Lower lobe of right lung (tissue), 2 donors: ENCODE measurements around the gene EVC2. TPM values are rescaled to one million over a fixed set of nuclear protein-coding genes. Genes with fewer than 3 reads are reported as not detected.

ENCODE experiments used
- ATAC-seq, 2 donors: fragments of 200-7000 bp; cut with Tn5 transposase; one replicate each; pipeline ENCODE4 v1.9.1; 2020 to 2022; ENCODE audit warnings: mild to moderate bottlenecking in 2 of 2, moderate library complexity in 2 of 2
- DNase-seq: peaks from one replicate; pipeline ENCODE4 v3.0.0-alpha.2; 2020
- H3K27ac ChIP-seq: fragments of 200-600 bp; one replicate; pipeline ENCODE4 v1.8.0; 2022
- H3K27me3 ChIP-seq: fragments of 200-600 bp; one replicate; pipeline ENCODE4 v1.8.0; 2022; ENCODE audit warnings: low read depth
- H3K36me3 ChIP-seq: fragments of 200-600 bp; one replicate; pipeline ENCODE4 v1.8.0; 2022; ENCODE audit warnings: mild to moderate bottlenecking
- H3K4me1 ChIP-seq: fragments of 200-600 bp; one replicate; pipeline ENCODE4 v1.8.0; 2022
- H3K4me3 ChIP-seq: fragments of 200-600 bp; one replicate; pipeline ENCODE4 v1.8.0; 2022; ENCODE audit warnings: mild to moderate bottlenecking
- H3K9me3 ChIP-seq: fragments of 200-600 bp; one replicate; pipeline ENCODE4 v1.8.0; 2022
- CTCF ChIP-seq: fragments of 200-600 bp; IDR thresholded peaks from one replicate; pipeline ENCODE4 v1.8.0; 2022; ENCODE audit warnings: antibody characterized with exemption, mild to moderate bottlenecking
- intact Hi-C: fragments of 100-400 bp; cut with DNase I; formaldehyde crosslinking; loops from one replicate; pipeline ENCODE4 v1.11.0; 2022
- total RNA-seq: library from RNA; stranded (reverse); fragmentation: NEBNext Ultra II Directional; extraction: Animal tissue kit (Norgen Biotek cat#: 25700); gene quantifications from one replicate; pipeline ENCODE4 v1.2.1, GENCODE V29; 2021
- donor health status: DM: no; HTN: yes; CAD: no; lungs with severe emphysema.

The EVC2 gene
- total RNA-seq, 1 donor from 2014 or later = 4.9 TPM

GRCh38 chr4:5656415-5656814 is 51.9 kb downstream of the EVC2 start:
- Histone ChIP-seq H3K27ac (no peak overlapping the region), H3K4me3 (no peak overlapping the region), H3K9me3 (peaks cover 4% of the 10 kb centered on the region), H3K27me3 (no peaks in the 10 kb centered on the region), H3K36me3 (peaks cover 35% of the 10 kb centered on the region), H3K4me1 (no peaks in the 10 kb centered on the region)
- TF ChIP-seq CTCF = no peak
- ATAC-seq (no peak), DNase-seq (no peak)
- intact Hi-C loops = no loop called here

GRCh38 chr4:5654791-5655190 is 53.6 kb downstream of the EVC2 start:
- intact Hi-C loops = no loop called here
- Histone ChIP-seq H3K4me1 (no peaks in the 10 kb centered on the region), H3K27me3 (no peaks in the 10 kb centered on the region), H3K27ac (no peak overlapping the region), H3K4me3 (no peak overlapping the region), H3K9me3 (no peaks in the 10 kb centered on the region), H3K36me3 (peaks cover 25% of the 10 kb centered on the region)
- no peak for DNase-seq
- no peak for TF ChIP-seq CTCF
- ATAC-seq = no peak

GRCh38 chr4:5651089-5651488 is 57.3 kb downstream of the EVC2 start:
- peaks cover 20% of the 10 kb centered on the region for H3K36me3 ChIP-seq

GRCh38 chr4:5650040-5650439 is 58.3 kb downstream of the EVC2 start:
- ATAC-seq = no peak
- Histone ChIP-seq H3K36me3 (peaks cover 20% of the 10 kb centered on the region), H3K4me1 (no peaks in the 10 kb centered on the region), H3K4me3 (no peak overlapping the region), H3K9me3 (no peaks in the 10 kb centered on the region), H3K27me3 (no peaks in the 10 kb centered on the region), H3K27ac (no peak overlapping the region)
- TF ChIP-seq CTCF = no peak
- DNase-seq = no peak
- intact Hi-C loops = no loop called here

More at GRCh38 chr4:5651089-5651488, 57.3 kb downstream of the EVC2 start:
- Histone ChIP-seq H3K9me3 (no peaks in the 10 kb centered on the region), H3K4me3 (no peak overlapping the region), H3K27me3 (no peaks in the 10 kb centered on the region), H3K27ac (no peak overlapping the region), H3K4me1 (no peaks in the 10 kb centered on the region)
- TF ChIP-seq CTCF = no peak
- DNase-seq (no peak), ATAC-seq (no peak)
- intact Hi-C loops = no loop called here

- Histone ChIP-seq H3K27me3 (no peaks in the 10 kb centered on the region), H3K4me1 (no peaks in the 10 kb centered on the region), H3K36me3 (peaks cover 7% of the 10 kb centered on the region), H3K9me3 (no peaks in the 10 kb centered on the region), H3K27ac (no peak overlapping the region), H3K4me3 (no peak overlapping the region)
- ATAC-seq (no peak), DNase-seq (no peak)
- no peak for TF ChIP-seq CTCF
- intact Hi-C loops = no loop called here
Observed at GRCh38 chr4:5647351-5647750, 61.0 kb downstream of the EVC2 start.

- H3K36me3 ChIP-seq = peaks cover 19% of the 10 kb centered on the region
- no peak overlapping the region for H3K27ac ChIP-seq
- ATAC-seq (no peak), DNase-seq (no peak)
- TF ChIP-seq CTCF = no peak
- no peak overlapping the region for H3K4me3 ChIP-seq
- intact Hi-C loops = no loop called here
- H3K9me3 ChIP-seq = no peaks in the 10 kb centered on the region
- no peaks in the 10 kb centered on the region for H3K4me1 ChIP-seq
- H3K27me3 ChIP-seq = no peaks in the 10 kb centered on the region
Observed at GRCh38 chr4:5640096-5640495, 68.3 kb downstream of the EVC2 start.
